Measurements from ENCODE around the gene SUGCT.

The SUGCT gene

GRCh38 chr7:40306025-40306424, 171.2 kb downstream of the SUGCT start:
- Histone ChIP-seq H3K27me3 (replicated peaks; ENCODE audit: insufficient read depth, low read length) (no peaks in the 10 kb centered on the region), H3K9ac (ENCODE audit: low read length) (no peak overlapping the region)

DNA sequence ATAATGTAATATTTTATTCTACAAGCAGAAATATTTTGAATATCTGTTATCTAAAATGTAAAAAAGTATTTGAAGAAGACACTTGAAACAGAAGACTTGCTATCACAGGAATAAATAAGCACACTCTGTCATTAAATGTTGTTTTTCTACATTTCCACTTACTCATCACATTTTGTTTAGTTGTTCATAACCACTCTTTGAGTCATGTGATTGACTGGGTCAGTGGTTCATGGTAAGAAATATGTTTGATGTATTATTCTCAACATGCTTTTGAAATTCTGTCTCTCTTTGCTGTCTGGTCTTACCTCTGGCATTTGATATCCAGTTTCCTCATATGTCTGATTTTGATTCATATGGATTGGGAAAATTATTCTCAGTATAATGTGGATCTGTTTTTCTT, 171.8 kb downstream of the SUGCT start:
- Histone ChIP-seq H3F3A (ENCODE audit: insufficient read depth, low read length) (no peaks in the 10 kb centered on the region; the same call in 1 of the 2 replicates), H3K27me3 (replicated peaks; ENCODE audit: insufficient read depth, low read length) (no peaks in the 10 kb centered on the region), H3K36me3 (replicated peaks; ENCODE audit: insufficient read depth, low read length) (no peaks in the 10 kb centered on the region), H3K4me1 (ENCODE audit: low read length) (peaks cover 8% of the 10 kb centered on the region), H3K9me3 (replicated peaks; ENCODE audit: insufficient read depth, low read length) (no peaks in the 10 kb centered on the region), H3K4me3 (ENCODE audit: low read length) (no peak overlapping the region), H3K9me2 (replicated peaks; ENCODE audit: insufficient read depth, low read length) (no peaks in the 10 kb centered on the region), H4K20me1 (ENCODE audit: insufficient read depth, low read length) (no peaks in the 10 kb centered on the region), H3K9ac (ENCODE audit: low read length) (no peak overlapping the region), H3K27ac (ENCODE audit: low read length) (no peak overlapping the region), H3K4me2 (ENCODE audit: low read depth, low read length) (no peak overlapping the region), H2AFZ (ENCODE audit: low read length) (no peak overlapping the region), H3K79me2 (ENCODE audit: low read length) (no peaks in the 10 kb centered on the region)
- no peak for TF ChIP-seq EZH2 (optimal IDR thresholded peaks at IDR 0.05; ENCODE audit: low read depth, low read length)
- no peak for DNase-seq

More at GRCh38 chr7:40306025-40306424, 171.2 kb downstream of the SUGCT start:
- H3K79me2 ChIP-seq (ENCODE audit: low read length): no peaks in the 10 kb centered on the region
- H3F3A ChIP-seq (ENCODE audit: insufficient read depth, low read length): no peaks in the 10 kb centered on the region; the same call in 1 of the 2 replicates
- no peak for DNase-seq
- H3K27ac ChIP-seq (ENCODE audit: low read length): no peak overlapping the region
- H3K4me3 ChIP-seq (ENCODE audit: low read length): no peak overlapping the region
- H3K4me2 ChIP-seq (ENCODE audit: low read depth, low read length): no peak overlapping the region
- no peak overlapping the region for H2AFZ ChIP-seq (ENCODE audit: low read length)
- H3K4me1 ChIP-seq (ENCODE audit: low read length): peaks cover 5% of the 10 kb centered on the region
- H3K9me2 ChIP-seq (replicated peaks; ENCODE audit: insufficient read depth, low read length): no peaks in the 10 kb centered on the region
- H3K36me3 ChIP-seq (replicated peaks; ENCODE audit: insufficient read depth, low read length): no peaks in the 10 kb centered on the region
- H4K20me1 ChIP-seq (ENCODE audit: insufficient read depth, low read length): no peaks in the 10 kb centered on the region
- no peak for TF ChIP-seq EZH2 (optimal IDR thresholded peaks at IDR 0.05; ENCODE audit: low read depth, low read length)
- TF ChIP-seq, protein P1, sequence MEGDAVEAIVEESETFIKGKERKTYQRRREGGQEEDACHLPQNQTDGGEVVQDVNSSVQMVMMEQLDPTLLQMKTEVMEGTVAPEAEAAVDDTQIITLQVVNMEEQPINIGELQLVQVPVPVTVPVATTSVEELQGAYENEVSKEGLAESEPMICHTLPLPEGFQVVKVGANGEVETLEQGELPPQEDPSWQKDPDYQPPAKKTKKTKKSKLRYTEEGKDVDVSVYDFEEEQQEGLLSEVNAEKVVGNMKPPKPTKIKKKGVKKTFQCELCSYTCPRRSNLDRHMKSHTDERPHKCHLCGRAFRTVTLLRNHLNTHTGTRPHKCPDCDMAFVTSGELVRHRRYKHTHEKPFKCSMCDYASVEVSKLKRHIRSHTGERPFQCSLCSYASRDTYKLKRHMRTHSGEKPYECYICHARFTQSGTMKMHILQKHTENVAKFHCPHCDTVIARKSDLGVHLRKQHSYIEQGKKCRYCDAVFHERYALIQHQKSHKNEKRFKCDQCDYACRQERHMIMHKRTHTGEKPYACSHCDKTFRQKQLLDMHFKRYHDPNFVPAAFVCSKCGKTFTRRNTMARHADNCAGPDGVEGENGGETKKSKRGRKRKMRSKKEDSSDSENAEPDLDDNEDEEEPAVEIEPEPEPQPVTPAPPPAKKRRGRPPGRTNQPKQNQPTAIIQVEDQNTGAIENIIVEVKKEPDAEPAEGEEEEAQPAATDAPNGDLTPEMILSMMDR (IDR thresholded peaks at IDR 0.05; ENCODE audit: low read length): no peak
- H3K9me3 ChIP-seq (replicated peaks; ENCODE audit: insufficient read depth, low read length): no peaks in the 10 kb centered on the region

GRCh38 chr7:40310258-40310657, 175.5 kb downstream of the SUGCT start:
- Histone ChIP-seq H3K27ac (ENCODE audit: low read length) (no peak overlapping the region), H3K4me2 (ENCODE audit: low read depth, low read length) (no peak overlapping the region), H3K4me3 (ENCODE audit: low read length) (no peak overlapping the region)

GRCh38 chr7:40311307-40311706, 176.5 kb downstream of the SUGCT start:
- TF ChIP-seq EZH2phosphoT487 (IDR thresholded peaks at IDR 0.05; ENCODE audit: low read length): no peak
- TF ChIP-seq EZH2 (optimal IDR thresholded peaks at IDR 0.05; ENCODE audit: low read depth, low read length): no peak
- TF ChIP-seq, protein P1 (IDR thresholded peaks at IDR 0.05; ENCODE audit: low read length): no peak
- no peaks in the 10 kb centered on the region for H3K79me2 ChIP-seq (ENCODE audit: low read length)
- no peaks in the 10 kb centered on the region for H4K20me1 ChIP-seq (ENCODE audit: insufficient read depth, low read length)
- H3K4me3 ChIP-seq (ENCODE audit: low read length): peak overlapping the region; percentile 5; the same call in 1 of the 2 replicates
- no peak overlapping the region for H2AFZ ChIP-seq (ENCODE audit: low read length)
- peak; percentile 65 for DNase-seq
- H3K36me3 ChIP-seq (replicated peaks; ENCODE audit: insufficient read depth, low read length): no peaks in the 10 kb centered on the region
- H3K9ac ChIP-seq (ENCODE audit: low read length): no peak overlapping the region
- no peaks in the 10 kb centered on the region for H3K9me2 ChIP-seq (replicated peaks; ENCODE audit: insufficient read depth, low read length)
- no peaks in the 10 kb centered on the region for H3K9me3 ChIP-seq (replicated peaks; ENCODE audit: insufficient read depth, low read length)
- no peaks in the 10 kb centered on the region; the same call in 1 of the 2 replicates for H3F3A ChIP-seq (ENCODE audit: insufficient read depth, low read length)
- H3K27me3 ChIP-seq (replicated peaks; ENCODE audit: insufficient read depth, low read length): no peaks in the 10 kb centered on the region
- H3K4me1 ChIP-seq (ENCODE audit: low read length): peaks cover 11% of the 10 kb centered on the region
- no peak overlapping the region for H3K27ac ChIP-seq (ENCODE audit: low read length)
- peak overlapping the region; percentile 45 for H3K4me2 ChIP-seq (ENCODE audit: low read depth, low read length)

More at GRCh38 chr7:40310258-40310657, 175.5 kb downstream of the SUGCT start:
- H3K27me3 ChIP-seq (replicated peaks; ENCODE audit: insufficient read depth, low read length): no peaks in the 10 kb centered on the region
- H3K79me2 ChIP-seq (ENCODE audit: low read length): no peaks in the 10 kb centered on the region
- no peaks in the 10 kb centered on the region for H3K9me3 ChIP-seq (replicated peaks; ENCODE audit: insufficient read depth, low read length)
- no peaks in the 10 kb centered on the region for H3K36me3 ChIP-seq (replicated peaks; ENCODE audit: insufficient read depth, low read length)
- TF ChIP-seq EZH2phosphoT487 (IDR thresholded peaks at IDR 0.05; ENCODE audit: low read length) (no peak), EZH2 (optimal IDR thresholded peaks at IDR 0.05; ENCODE audit: low read depth, low read length) (no peak)
- no peaks in the 10 kb centered on the region for H4K20me1 ChIP-seq (ENCODE audit: insufficient read depth, low read length)
- H2AFZ ChIP-seq (ENCODE audit: low read length): no peak overlapping the region
- peaks cover 11% of the 10 kb centered on the region for H3K4me1 ChIP-seq (ENCODE audit: low read length)
- H3F3A ChIP-seq (ENCODE audit: insufficient read depth, low read length): no peaks in the 10 kb centered on the region; the same call in 1 of the 2 replicates
- no peak for DNase-seq
- no peaks in the 10 kb centered on the region for H3K9me2 ChIP-seq (replicated peaks; ENCODE audit: insufficient read depth, low read length)
- H3K9ac ChIP-seq (ENCODE audit: low read length): no peak overlapping the region
